K562 (cell line): Measurements from ENCODE around the gene XPA. TPM values are rescaled to one million over a fixed set of nuclear protein-coding genes. Genes with fewer than 3 reads are reported as not detected.

Experiments
- ATAC-seq: fragments of 200-7000 bp; cut with Tn5 transposase; 3 replicates; pipeline ENCODE4 v1.9.1; 2020; ENCODE audit warnings: moderate library complexity
- Bru-seq: library from RNA; stranded (reverse); fragments of 400-500 nt; gene quantifications from one replicate; lab custom pipeline; 2021; lab: Mats Ljungman, UMichigan
- BruChase-seq, 2 experiments: library from RNA; stranded (reverse); fragments of 400-500 nt; gene quantifications; one replicate each; lab custom pipeline; 2021; lab: Mats Ljungman, UMichigan
- BruUV-seq: library from RNA; stranded (reverse); fragments of 400-500 nt; replicated peaks from 2 replicates; lab custom pipeline; 2021; lab: Mats Ljungman, UMichigan
- CTCF ChIA-PET: fragments of 300-600 bp; formaldehyde crosslinking; extraction: SDS; loops from one replicate; lab custom pipeline; 2021; ENCODE audit warnings: low intra/inter-chr PET ratio; lab: Yijun Ruan, JAX
- POLR2A ChIA-PET: fragments of 300-600, 350-650 bp; sonication (Branson Sonifier 250); formaldehyde crosslinking; extraction: SDS; loops from one replicate; lab custom pipeline; 2021; ENCODE audit warnings: antibody characterized with exemption, inconsistent platforms; lab: Yijun Ruan, JAX
- DNase-seq, 4 experiments: peaks; one replicate each; pipeline versions ENCODE4 v3.0.0 to v3.0.0-alpha.2; 2011 to 2018; ENCODE audit warnings: low spot score in 3 of 4, mixed read lengths in 3 of 4; ENCODE audit errors: extremely low read depth in 1 of 4
- FAIRE-seq: peaks from 2 replicates; lab custom pipeline; 2011; peaks lifted over from hg19 to GRCh38; lab: Jason Lieb, UNC
- H2AFZ ChIP-seq: 2 replicates; pipeline ENCODE4 v1.6.0; 2011; ENCODE audit warnings: low read depth, low read length, control low read depth, inconsistent platforms
- H3K27ac ChIP-seq: fragments of 200-600 bp; 3 replicates; pipeline ENCODE4 v1.8.0; 2011; ENCODE audit warnings: low read depth, mild to moderate bottlenecking, control low read depth, inconsistent platforms, low read length, moderate library complexity, mixed read lengths; ENCODE audit errors: extremely low read depth
- H3K27me3 ChIP-seq, 2 experiments: fragments of 300-600 bp in 1 of 2; 2 replicates in 1 of 2; 3 replicates in 1 of 2; pipeline versions ENCODE4 v1.6.0 to v1.8.0; 2011; ENCODE audit warnings: inconsistent platforms in 2 of 2, low read length in 2 of 2, mild to moderate bottlenecking in 1 of 2, mixed read lengths in 1 of 2, moderate library complexity in 1 of 2; ENCODE audit not compliant: control insufficient read depth in 2 of 2, insufficient read depth in 2 of 2
- H3K36me3 ChIP-seq: fragments of 300-600 bp; 3 replicates; pipeline ENCODE4 v1.8.0; 2011; ENCODE audit warnings: mild to moderate bottlenecking, low read length, inconsistent platforms; ENCODE audit not compliant: control insufficient read depth, insufficient read depth
- H3K4me1 ChIP-seq, 2 experiments: fragments of 200-600 bp in 1 of 2; replicated peaks in 1 of 2; 2 replicates in 1 of 2; 3 replicates in 1 of 2; pipeline versions ENCODE4 v1.5.1 to v1.8.0; 2011; ENCODE audit warnings: inconsistent platforms in 2 of 2, low read length in 2 of 2, mild to moderate bottlenecking in 1 of 2, mixed read lengths in 1 of 2, moderate library complexity in 1 of 2; ENCODE audit not compliant: control insufficient read depth in 2 of 2, insufficient read depth in 2 of 2
- H3K4me2 ChIP-seq: 2 replicates; pipeline ENCODE4 v1.6.1; 2011; ENCODE audit warnings: low read length, control low read depth, inconsistent platforms, mixed read lengths; ENCODE audit not compliant: insufficient read depth
- H3K4me3 ChIP-seq: fragments of 200-600 bp; sonication (generic), shearing (Covaris generic); 2 replicates; pipeline ENCODE4 v1.5.1; 2016; ENCODE audit warnings: control low read depth, inconsistent platforms
- H3K79me2 ChIP-seq: fragments of 200-600 bp; 3 replicates; pipeline ENCODE4 v1.8.0; 2011; ENCODE audit warnings: low read length, inconsistent platforms; ENCODE audit not compliant: control insufficient read depth, insufficient read depth
- H3K9ac ChIP-seq, 2 experiments: 2 replicates each; pipeline versions ENCODE4 v1.6.0 to v1.6.1; 2011; ENCODE audit warnings: low read depth in 2 of 2, low read length in 2 of 2, control low read depth in 1 of 2, inconsistent platforms in 1 of 2, mild to moderate bottlenecking in 1 of 2, mixed read lengths in 1 of 2; ENCODE audit not compliant: insufficient read depth in 1 of 2
- H3K9me1 ChIP-seq: one replicate; pipeline ENCODE4 v1.6.0; 2011; ENCODE audit warnings: inconsistent platforms, mild to moderate bottlenecking, low read length, moderate library complexity; ENCODE audit not compliant: control insufficient read depth, insufficient read depth
- H3K9me3 ChIP-seq: replicated peaks from 2 replicates; pipeline ENCODE4 v1.5.1; 2011; ENCODE audit warnings: low read depth, low read length, inconsistent platforms; ENCODE audit not compliant: control insufficient read depth, insufficient read depth
- H4K20me1 ChIP-seq: replicated peaks from 2 replicates; pipeline ENCODE4 v1.6.1; 2011; ENCODE audit warnings: low read length, inconsistent platforms, mixed read lengths; ENCODE audit not compliant: control insufficient read depth, insufficient read depth
- ATF7 ChIP-seq: fragments of 450-650 bp; IDR thresholded peaks from 2 replicates; pipeline ENCODE4 v1.7.1; 2014; ENCODE audit warnings: mild to moderate bottlenecking, moderate library complexity
- CBX8 ChIP-seq: fragments of 200-600 bp; sonication (generic); IDR thresholded peaks from 2 replicates; pipeline ENCODE4 v1.6.1; 2012; ENCODE audit warnings: borderline replicate concordance, mixed run types, low read depth, mild to moderate bottlenecking, moderate library complexity, mixed read lengths, low read length, control low read depth, inconsistent platforms; ENCODE audit not compliant: poor library complexity, severe bottlenecking; ENCODE audit errors: extremely low read depth
- CEBPZ ChIP-seq: fragments of 150-350 bp; IDR thresholded peaks from 2 replicates; pipeline ENCODE4 v1.6.1; 2014; ENCODE audit warnings: low read depth, mild to moderate bottlenecking, low read length, borderline replicate concordance
- CHD2 ChIP-seq: IDR thresholded peaks from 2 replicates; pipeline ENCODE4 v1.6.1; 2011; ENCODE audit warnings: low read depth, low read length
- HDAC6 ChIP-seq: IDR thresholded peaks from 2 replicates; pipeline ENCODE4 v1.6.1; 2012; ENCODE audit warnings: low read depth, mild to moderate bottlenecking, control low read depth, inconsistent platforms, low read length, moderate library complexity
- HNRNPLL ChIP-seq: fragments of 200-400 bp; formaldehyde crosslinking; IDR thresholded peaks from 2 replicates; pipeline ENCODE4 v1.6.1; 2017; ENCODE audit warnings: low read length, low read depth, mild to moderate bottlenecking; ENCODE audit not compliant: poor library complexity, severe bottlenecking
- KDM1A ChIP-seq, 2 experiments: fragments of 450-650 bp; IDR thresholded peaks; 2 replicates each; pipeline ENCODE4 v1.6.1; 2016; ENCODE audit warnings: mild to moderate bottlenecking in 2 of 2
- TFAP4 ChIP-seq: sonication (generic); formaldehyde crosslinking; IDR thresholded peaks from 2 replicates; pipeline ENCODE4 v1.8.0; 2022; ENCODE audit warnings: missing genetic modification reagents, mild to moderate bottlenecking, moderate library complexity, borderline replicate concordance
- ZNF311 ChIP-seq: fragments of 250-450 bp; sonication (Bioruptor Pico); IDR thresholded peaks from 2 replicates; pipeline ENCODE4 v1.4.0; 2020; ENCODE audit warnings: mild to moderate bottlenecking, moderate library complexity
- ZNF830 ChIP-seq: fragments of 250-450 bp; sonication (Bioruptor Pico); IDR thresholded peaks from 2 replicates; pipeline ENCODE4 v1.5.0; 2021; ENCODE audit warnings: mild to moderate bottlenecking
- WGBS: fragments of 100-300 bp; shearing (Covaris generic); methylation state at CpG from one replicate; pipeline ENCODE4 v1.1.6; 2016; ENCODE audit warnings: low coverage, mixed read lengths; ENCODE audit not compliant: insufficient coverage; ENCODE audit errors: missing lambda C conversion rate; 5-methylcytosine and 5-hydroxymethylcytosine counted together
- in situ Hi-C: fragments of 300-500 bp; cut with MboI; formaldehyde crosslinking; loops from 4 replicates; pipeline ENCODE4 v1.15.0; 2018; ENCODE audit warnings: inconsistent platforms, mixed read lengths
- intact Hi-C: fragments of 100-400 bp; cut with micrococcal nuclease; formaldehyde crosslinking; loops from 2 replicates; pipeline ENCODE4 v1.14.2; 2022
- long read RNA-seq, 3 experiments: library from polyadenylated mRNA in 2 of 3; library from RNA in 1 of 3; unstranded in 2 of 3; stranded (forward) in 1 of 3; transcript quantifications; one replicate each; pipeline ENCODE4 v2.0.0, GENCODE V29; 2019 to 2022
- polyA minus RNA-seq, 3 experiments: library from RNA; depleted of rRNA, polyadenylated mRNA; stranded (reverse); fragments of >200 nt; gene quantifications; 2 replicates each; pipeline ENCODE4 v1.2.3, GENCODE V29; 2011
- polyA plus RNA-seq, 8 experiments: library from polyadenylated mRNA; depleted of rRNA in 4 of 8; stranded (reverse) in 5 of 8; unstranded in 3 of 8; fragments of >200 nt; fragmentation: Nextera tagmentation in 2 of 8; fragmentation: Illumina TruSeq in 1 of 8; extraction: Ambion mirVana in 2 of 8; extraction: Trizol in 1 of 8; gene quantifications; 2 replicates each; pipeline versions ENCODE4 v1.2.1 to v1.2.3, GENCODE V29; 2011 to 2014; ENCODE audit warnings: inconsistent platforms in 1 of 8, missing spikeins in 1 of 8
- total RNA-seq, 7 experiments: library from RNA; depleted of rRNA in 6 of 7; stranded (reverse); fragments of >200 nt in 6 of 7; fragmentation: Illumina TruSeq in 2 of 7; extraction: Trizol in 2 of 7; gene quantifications; 2 replicates each; pipeline versions ENCODE4 v1.2.1 to v1.2.3, GENCODE V29; 2011 to 2021; ENCODE audit warnings: low replicate concordance in 1 of 7

The XPA gene
- total RNA-seq (2011; cell fraction: chromatin; rRNA removed; ENCODE audit: low replicate concordance), result 2.1 and 9.3 TPM in 2 replicates
- 1.8 and 2.0 TPM in 2 replicates for total RNA-seq (2011; cell fraction: nucleolus; rRNA removed)
- 8.0 and 16.4 TPM in 2 replicates for total RNA-seq (2011; cell fraction: nucleoplasm; rRNA removed)
- total RNA-seq (2014; rRNA removed) (16.8 and 17.7 TPM in 2 replicates), total RNA-seq (2014; rRNA removed; fragmentation: Illumina TruSeq; extraction: Trizol) (16.7 and 18.2 TPM in 2 replicates), total RNA-seq (2015; rRNA removed; fragmentation: Illumina TruSeq; extraction: Trizol) (17.2 and 18.0 TPM in 2 replicates), total RNA-seq (2021) (11.4 and 13.6 TPM in 2 replicates), polyA plus RNA-seq (2011; rRNA removed) (5.1 and 5.9 TPM in 2 replicates), polyA plus RNA-seq (2014; fragmentation: Illumina TruSeq; extraction: Trizol) (12.3 and 14.1 TPM in 2 replicates), polyA plus RNA-seq (2014; fragmentation: Nextera tagmentation; extraction: Ambion mirVana) (1 to 10 TPM; 5.1 to 5.5 TPM), polyA plus RNA-seq (2014; rRNA removed) (15.2 and 18.2 TPM in 2 replicates), polyA minus RNA-seq (2011; rRNA and poly(A)+ RNA removed) (6.3 and 6.4 TPM in 2 replicates), Bru-seq, nascent RNA (percentile 88 among the genes with signal in this experiment), BruChase-seq, experiment 1, labeled RNA remaining after a 2-hour chase (percentile 81 among the genes with signal in this experiment), BruChase-seq, experiment 2, labeled RNA remaining after a 6-hour chase (percentile 76 among the genes with signal in this experiment)
- polyA plus RNA-seq (2011; cell fraction: cytosol; rRNA removed), result 0.85 and 1.3 TPM in 2 replicates
- 4.1 and 5.3 TPM in 2 replicates for polyA plus RNA-seq (2011; cell fraction: nucleus; rRNA removed)
- polyA plus RNA-seq (2012), result 14.2 and 14.4 TPM in 2 replicates
- 1.7 and 1.9 TPM in 2 replicates for polyA minus RNA-seq (2011; cell fraction: cytosol; rRNA and poly(A)+ RNA removed)
- 6.3 and 9.3 TPM in 2 replicates for polyA minus RNA-seq (2011; cell fraction: nucleus; rRNA and poly(A)+ RNA removed)
- long read RNA-seq, experiment 1, transcript XPA-201 (6 exons, 1,417 nt), result major isoform, 42 of 108 reads
- long read RNA-seq, experiment 1, partial matches to known transcripts, result 59 of 108 reads
- long read RNA-seq, experiment 1, other reads (novel, unspliced or antisense), result 6 of 108 reads
- long read RNA-seq, experiment 2, transcript XPA-201 (6 exons, 1,417 nt), result major isoform, 11 of 17 reads
- long read RNA-seq, experiment 2, partial matches to known transcripts, result 2 of 17 reads
- long read RNA-seq, experiment 2, other reads (novel, unspliced or antisense), result 4 of 17 reads
- long read RNA-seq, experiment 3, partial matches to known transcripts, result 5 of 8 reads
- long read RNA-seq, experiment 3, other reads (novel, unspliced or antisense), result 1 of 8 reads

GRCh38 chr9:97696803-97697601 is at the start of gene XPA:
Gene XPA, minus strand, starts transcription at chr9:97697340. Its CDS starts 48 bp downstream, at chr9:97697292.
- Histone ChIP-seq H3K27ac (peak within 1 kb of the TSS; percentile 64), H3K4me3 (peak within 1 kb of the TSS; percentile 59), H3K27me3 (no peaks in the 10 kb centered on the region), H3K4me2 (peak within 1 kb of the TSS; percentile 79), H3K4me1 (peaks cover 16 to 21% of the 10 kb centered on the region in 2 experiments; a peak in 4 of 5 replicates), H4K20me1 (no peaks in the 10 kb centered on the region), H3K9ac (peak within 1 kb of the TSS; percentile 69 to 98), H3K9me3 (no peaks in the 10 kb centered on the region), H3K9me1 (no peaks in the 10 kb centered on the region), H3K36me3 (peaks cover 17% of the 10 kb centered on the region), H3K79me2 (peaks cover 40% of the 10 kb centered on the region), H2AFZ (peak within 1 kb of the TSS; percentile 96)
- FAIRE-seq, result peak; percentile 86
- intact Hi-C loops, result loop anchor here (10.0 kb wide), 1 partner anchor 358 kb away; the partner anchor contains the start of gene NANS
- in situ Hi-C loops, result no loop called here
- BruUV-seq, result no TSS peak
- POLR2A ChIA-PET, result interaction anchor here (1.1 to 2.3 kb wide), 6 partner anchors 8 to 223 kb away, joined by 3 to 11 read pairs (median 5); no protein-coding TSS in a partner anchor
- WGBS, result under 1% methylated on average over 67 of the region's 82 CpGs
- DNase-seq, result peak; percentile 98 to 99 (median 99)
- peak; percentile 97 for ATAC-seq
- CTCF ChIA-PET, result no interaction called here
- TF ChIP-seq HDAC6, result no peak
- no peak for TF ChIP-seq CBX8
- no peak for TF ChIP-seq ZNF830 (CRISPR knock-in tag)
- peak; percentile 58; the same call in 1 of the 2 replicates for TF ChIP-seq ATF7
- TF ChIP-seq TFAP4, result peak; percentile 36; the same call in 1 of the 2 replicates
- TF ChIP-seq HNRNPLL, result peak; percentile 37
- TF ChIP-seq CHD2, result no peak
- no peak for TF ChIP-seq KDM1A (IDR thresholded peaks at IDR 0.05)
- TF ChIP-seq ZNF311, result no peak
- TF ChIP-seq CEBPZ, result no peak
